Body of pancreas (tissue), 4 donors: ENCODE measurements around the gene BRF1.

ENCODE experiments used
- CTCF ChIP-seq, 7 experiments: fragments of 450-650 bp in 4 of 7; fragments of 200-600 bp in 3 of 7; sonication (generic) in 3 of 7; IDR thresholded peaks; one replicate each; pipeline ENCODE4 v1.5.1; 2016 to 2019; ENCODE audit warnings: antibody characterized with exemption in 7 of 7
- POLR2A ChIP-seq, 3 donors: fragments of 450-650 bp; IDR thresholded peaks; one replicate each; pipeline ENCODE4 v1.6.1; 2016; ENCODE audit warnings: antibody characterized with exemption in 3 of 3, mild to moderate bottlenecking in 2 of 3

GRCh38 chr14:105305791-105306190, 5.0 kb upstream of the BRF1 start:
- no peak for TF ChIP-seq CTCF (IDR thresholded peaks at IDR 0.05)
- no peak for TF ChIP-seq POLR2A (IDR thresholded peaks at IDR 0.05)
